ENCODE data around the gene SERPINA10.

DNA sequence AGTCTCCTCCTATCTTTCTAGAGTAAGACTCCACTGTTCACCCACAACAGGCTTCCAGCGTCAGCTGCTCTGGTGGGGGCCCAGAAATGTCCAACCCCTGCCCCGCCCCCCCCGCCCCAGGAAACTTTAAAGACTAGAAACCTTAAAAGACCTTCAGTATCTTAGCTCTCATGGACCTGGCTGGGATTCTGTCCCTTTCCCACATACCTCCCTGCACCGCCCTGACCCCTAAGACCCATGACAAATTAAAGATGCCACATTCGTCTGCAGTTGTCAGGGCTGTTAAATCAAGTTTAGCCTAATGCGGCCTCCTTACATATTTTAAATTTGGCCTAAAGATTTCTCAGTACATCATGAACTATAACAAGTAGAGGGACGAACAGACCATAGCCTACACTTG lies 10.0 kb upstream of the SERPINA10 start:
- TF ChIP-seq POLR2A (IDR thresholded peaks at IDR 0.05; ENCODE audit: low read length) (no peak), GATA1 (IDR thresholded peaks at IDR 0.05; ENCODE audit: low read depth, low read length) (no peak)

All from erythroblast (primary cell).